Right forelimb (tissue), 1 donor: ENCODE measurements around the gene COX15.
"Not testable (repeated sequence)": the region's sequence is repeated elsewhere in the genome, so short reads cannot be mapped to it uniquely, and the experiment has no call there.

Experiments used
- DNase-seq: peaks from one replicate; pipeline ENCODE4 v3.0.0-alpha.2; 2018

COX15 gene

DNA sequence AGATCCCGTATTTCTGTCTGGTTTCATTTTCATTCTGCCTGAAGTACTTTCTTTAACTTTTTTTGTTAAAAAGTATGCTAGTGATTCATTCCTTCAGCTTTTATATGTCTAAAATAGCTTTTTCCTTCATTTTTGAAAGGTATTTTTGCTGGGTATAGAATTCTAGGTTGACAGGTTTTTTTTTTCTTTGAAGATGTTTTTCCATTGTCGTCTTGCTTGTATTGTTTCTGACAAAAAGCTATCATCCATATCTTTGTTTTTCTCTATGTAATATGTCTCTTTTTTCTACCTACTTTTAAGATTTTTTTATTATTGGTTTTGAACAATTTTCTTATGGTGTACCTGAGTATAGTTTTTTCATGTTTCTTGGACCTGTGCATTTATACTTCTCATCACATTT, 8.3 kb upstream of the COX15 start:
- no peak for DNase-seq

- not testable (repeated sequence) for DNase-seq
These were observed 2.2 kb upstream of the COX15 start for GRCh38 chr10:99734111-99734510.

- no peak for DNase-seq
These were observed 1.4 kb upstream of the COX15 start for GRCh38 chr10:99733366-99733765.

GRCh38 chr10:99731306-99732032, 458 bp downstream of the COX15 start:
- no peak for DNase-seq

- no peak for DNase-seq
These were observed 1.9 kb downstream of the COX15 start for GRCh38 chr10:99730026-99730425.

DNA sequence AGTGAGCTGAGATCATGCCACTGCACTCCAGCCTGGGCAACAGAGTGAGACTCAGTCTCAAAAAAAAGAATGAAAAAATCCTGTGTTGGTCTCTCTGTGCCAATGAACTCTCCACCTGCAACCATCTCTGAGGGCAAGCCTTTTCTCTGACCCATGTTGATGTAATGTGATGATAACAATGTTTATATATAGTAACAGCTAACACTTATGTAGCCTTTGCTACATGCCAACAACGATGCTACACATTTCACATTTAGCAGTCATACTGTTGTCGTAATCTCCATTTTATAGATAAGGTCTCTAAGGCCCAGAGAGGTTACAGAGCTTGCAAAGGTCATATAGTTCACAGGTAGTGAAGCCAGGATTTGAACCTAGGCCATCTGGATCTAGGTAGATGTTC, 11.5 kb downstream of the COX15 start:
- no peak for DNase-seq

GRCh38 chr10:99714446-99714845, 17.5 kb downstream of the COX15 start:
- DNase-seq = no peak

DNA sequence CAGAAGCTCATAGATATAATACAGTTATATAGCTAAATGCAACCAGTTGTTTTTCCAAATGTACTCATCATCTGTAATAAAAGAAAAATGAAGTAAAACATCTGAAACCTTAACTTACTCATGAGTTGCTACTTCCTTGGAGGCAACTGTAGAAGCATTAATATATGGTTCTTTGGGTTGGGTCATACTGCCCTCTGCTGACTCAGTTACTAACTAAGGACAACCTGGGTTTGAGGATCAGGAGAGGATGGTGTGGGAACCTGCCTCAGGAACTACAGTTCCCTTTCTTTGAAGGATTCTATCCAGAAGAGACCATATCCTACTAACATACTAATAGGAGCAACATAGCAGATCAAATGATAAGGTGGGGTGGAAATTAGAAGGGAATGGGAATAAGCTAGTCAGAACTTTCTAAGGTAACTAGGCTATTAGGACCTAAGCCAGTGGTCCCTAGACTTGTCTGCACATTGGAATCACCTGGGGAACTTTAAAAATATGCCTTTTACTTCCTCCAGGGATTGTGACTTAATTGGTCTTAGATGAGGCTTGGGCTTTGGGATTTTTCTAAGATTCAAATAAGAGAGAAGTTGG, 20.7 kb downstream of the COX15 start:
- DNase-seq = no peak

- DNase-seq = no peak
These were observed 22.3 kb downstream of the COX15 start for GRCh38 chr10:99709480-99710229.

GRCh38 chr10:99708428-99709012, 23.4 kb downstream of the COX15 start:
- DNase-seq = no peak

DNA sequence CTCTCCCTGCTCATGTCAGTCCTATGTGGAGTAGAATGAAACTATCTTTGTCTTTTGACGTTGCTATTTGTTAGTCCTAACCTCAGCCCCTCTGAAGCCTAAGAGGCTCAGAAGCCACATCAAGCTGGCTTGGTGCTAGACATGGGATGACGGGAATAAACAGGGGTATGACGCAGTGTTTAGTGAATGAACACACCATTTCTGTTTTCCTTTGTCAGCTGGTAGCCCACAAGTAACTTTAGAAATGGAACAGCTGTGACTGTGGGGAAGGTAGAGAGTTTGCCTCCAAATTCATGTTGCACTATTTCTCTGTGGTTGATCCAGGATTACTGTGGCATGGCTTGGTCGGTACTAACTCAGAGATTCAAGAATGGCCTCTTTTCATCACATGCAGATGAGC, 31.3 kb downstream of the COX15 start:
- no peak for DNase-seq

GRCh38 chr10:99698504-99699080, 33.3 kb downstream of the COX15 start:
- DNase-seq = no peak

DNA sequence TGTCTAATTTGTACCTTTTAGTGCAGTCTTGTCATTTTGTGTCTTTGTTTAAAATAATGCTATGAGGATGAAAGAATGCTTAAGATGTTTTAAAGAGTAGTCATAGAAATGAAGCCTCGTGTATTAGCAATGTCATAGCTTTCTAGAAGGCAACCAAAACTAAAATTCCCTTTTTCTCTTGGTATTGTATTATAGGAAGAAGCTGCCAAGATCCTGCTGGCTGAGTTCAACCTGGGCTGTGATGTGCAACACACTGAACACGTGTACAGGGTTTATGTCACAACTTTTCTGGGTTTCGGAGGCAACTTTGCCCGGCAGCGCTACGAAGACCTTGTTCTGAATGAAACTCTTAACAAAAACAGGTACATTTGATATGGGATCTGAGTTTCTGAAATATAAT, 36.2 kb downstream of the COX15 start:
- no peak for DNase-seq

- no peak for DNase-seq
These were observed 37.9 kb downstream of the COX15 start for GRCh38 chr10:99693933-99694583.

DNA sequence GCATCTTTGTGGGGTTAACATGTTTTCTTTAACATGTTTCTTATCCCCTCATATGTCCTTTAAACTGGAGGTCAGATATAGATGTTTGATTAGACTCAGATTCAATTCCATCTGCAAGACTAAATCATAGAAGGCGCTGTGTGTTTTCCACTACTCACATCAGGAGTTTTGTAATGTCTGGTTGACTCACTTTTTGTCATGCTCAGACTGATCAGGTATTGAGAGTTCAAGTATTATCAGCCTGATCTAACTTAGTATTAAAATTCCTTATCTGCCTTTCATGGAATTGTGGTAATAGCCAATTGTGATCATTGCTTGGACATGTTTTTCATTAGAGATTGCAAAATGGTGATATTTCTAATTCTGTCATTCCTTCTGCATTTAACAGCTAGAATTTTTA, 42.5 kb downstream of the COX15 start:
- no peak for DNase-seq

DNA sequence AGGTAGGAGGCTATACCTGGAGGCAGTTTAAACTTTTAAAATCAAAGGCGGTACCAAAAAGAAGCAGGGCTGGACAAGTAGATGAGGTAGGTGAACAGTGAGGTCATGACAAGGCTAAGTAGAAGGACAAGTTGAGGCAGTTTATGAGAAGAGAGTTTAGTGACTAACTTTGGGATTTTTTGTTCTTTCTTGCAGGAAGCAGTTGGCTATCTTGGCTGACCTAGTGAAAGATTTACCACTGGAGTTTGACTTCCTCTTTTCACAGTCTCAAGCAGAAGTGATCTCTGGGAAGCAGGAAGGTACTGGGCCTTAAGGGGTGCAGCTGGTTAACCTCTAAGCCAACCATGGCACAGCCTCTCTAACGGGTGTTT, 46.3 kb downstream of the COX15 start:
- no peak for DNase-seq

DNA sequence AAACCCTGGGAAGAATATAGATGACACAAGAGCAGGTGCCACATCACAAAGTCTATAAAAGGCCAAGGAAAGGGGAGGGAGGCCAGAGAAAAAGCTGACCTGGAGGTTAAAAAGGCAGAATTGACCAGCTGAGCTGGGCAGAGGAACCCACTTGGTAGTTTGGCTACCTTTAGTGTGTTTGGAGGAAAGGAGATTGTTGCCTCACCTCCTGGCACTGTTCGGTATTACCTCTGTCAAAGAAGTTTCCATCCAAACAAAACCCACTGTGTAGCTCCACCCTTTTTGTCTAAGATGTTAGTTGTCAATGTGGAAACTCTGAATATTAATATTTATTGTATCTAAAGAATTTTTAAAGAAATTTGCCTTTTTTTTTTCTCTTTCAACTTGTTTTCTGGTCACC, 49.2 kb downstream of the COX15 start:
- no peak for DNase-seq
